Left kidney (tissue), 2 donors: Measurements from ENCODE around the gene GNAQ. TPM values are rescaled to one million over a fixed set of nuclear protein-coding genes. Genes with fewer than 3 reads are reported as not detected.
"Not testable (repeated sequence)": the region's sequence is repeated elsewhere in the genome, so short reads cannot be mapped to it uniquely, and the experiment has no call there.

Experiments used
- DNase-seq: peaks from one replicate; pipeline ENCODE4 v3.0.0-alpha.2; 2013
- polyA plus RNA-seq: library from polyadenylated mRNA; unstranded; fragments of 120-200 nt; gene quantifications from one replicate; pipeline ENCODE4 v1.2.1, GENCODE V29; 2013; ENCODE audit not compliant: insufficient read length

Gene GNAQ
- polyA plus RNA-seq, 1 donor = 66.5 TPM

DNA sequence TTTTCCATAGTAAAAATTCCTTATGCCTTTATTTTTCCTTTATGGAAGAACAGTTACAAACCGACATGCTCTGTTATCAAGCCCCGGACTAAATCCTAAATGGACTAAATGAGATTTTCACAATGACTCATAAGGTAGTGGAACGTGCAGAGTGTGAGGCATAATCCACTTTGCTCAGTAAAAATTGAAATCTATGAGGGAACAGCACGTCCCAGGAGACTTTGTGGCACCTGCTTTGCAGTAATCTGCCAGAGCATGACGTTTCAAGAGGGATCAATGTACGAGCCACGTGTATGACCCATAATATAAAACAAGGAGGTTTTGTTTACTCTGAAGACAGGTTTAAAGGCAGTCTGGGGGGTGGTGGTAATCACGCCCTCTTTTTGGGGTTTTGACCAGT is 299.7 kb downstream of the GNAQ start:
- no peak for DNase-seq

DNA sequence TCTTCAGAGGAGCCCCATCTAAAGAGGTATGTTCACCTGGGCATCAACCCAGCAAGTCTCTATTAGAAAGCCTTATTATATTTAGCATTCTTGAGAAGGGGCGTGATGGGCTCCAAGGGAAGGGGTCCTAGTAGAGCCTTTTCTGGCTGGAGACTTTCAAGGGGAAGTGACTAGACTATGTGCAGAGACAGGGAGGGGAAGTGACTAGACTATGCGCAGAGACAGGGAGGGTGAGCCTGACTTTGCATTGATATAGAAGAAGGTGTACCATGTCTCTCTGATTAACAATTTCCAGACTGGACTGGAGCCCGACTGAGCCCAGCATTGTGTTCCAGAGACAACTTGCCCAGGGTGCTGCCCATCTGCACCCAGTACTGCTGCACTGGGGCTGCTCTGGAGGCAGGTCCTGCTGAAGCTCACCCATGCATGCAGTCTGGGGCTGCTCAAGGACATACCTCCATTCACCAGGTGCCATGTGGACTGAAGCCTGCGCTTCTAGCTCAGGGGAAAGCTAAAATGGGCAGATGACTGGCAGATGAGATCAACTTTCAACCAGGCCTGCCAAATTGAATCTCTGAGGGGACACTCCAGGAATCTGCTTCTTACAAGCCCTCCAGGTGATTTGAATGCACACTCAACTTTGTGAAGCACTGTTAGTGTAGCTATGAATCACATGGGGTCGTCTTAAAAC is 300.5 kb downstream of the GNAQ start:
- DNase-seq = no peak

DNA sequence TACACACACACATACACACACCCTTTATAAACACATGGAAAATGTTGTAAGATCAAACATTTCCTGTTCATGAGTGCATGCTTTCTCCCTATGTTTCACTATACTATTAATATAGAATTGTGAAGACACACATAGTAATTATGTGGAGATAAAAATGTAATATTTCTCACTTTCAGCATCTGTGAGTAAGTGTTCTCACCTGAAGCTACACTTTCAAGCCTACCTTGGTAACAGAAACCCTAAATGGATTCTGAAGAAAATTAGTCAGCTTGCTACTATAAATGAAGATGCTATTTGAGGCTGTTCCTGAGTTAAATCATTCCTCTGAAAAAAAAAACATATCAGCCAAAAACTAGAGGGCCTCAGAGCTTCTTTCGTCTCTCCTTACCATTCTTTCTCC is 302.4 kb downstream of the GNAQ start:
- DNase-seq = no peak

DNA sequence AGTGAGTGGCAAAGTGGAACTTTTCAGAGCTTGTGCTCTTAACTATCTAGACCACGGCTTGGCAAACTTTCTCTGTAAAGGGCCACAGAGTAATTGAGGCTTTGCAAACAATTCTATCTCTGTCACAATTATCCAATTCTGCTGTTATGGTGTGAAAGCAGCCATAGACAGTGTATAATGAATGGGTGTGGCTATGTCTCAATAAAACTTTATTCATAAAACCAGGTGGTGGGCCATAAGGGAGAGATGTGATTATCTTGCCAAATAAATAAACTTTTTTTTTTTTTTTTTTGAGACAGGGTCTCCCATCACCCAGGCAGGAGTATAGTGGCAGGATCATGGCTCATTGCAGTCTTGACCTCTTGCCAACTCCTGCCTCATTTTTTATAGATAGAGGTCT is 304.8 kb downstream of the GNAQ start:
- no peak for DNase-seq

DNA sequence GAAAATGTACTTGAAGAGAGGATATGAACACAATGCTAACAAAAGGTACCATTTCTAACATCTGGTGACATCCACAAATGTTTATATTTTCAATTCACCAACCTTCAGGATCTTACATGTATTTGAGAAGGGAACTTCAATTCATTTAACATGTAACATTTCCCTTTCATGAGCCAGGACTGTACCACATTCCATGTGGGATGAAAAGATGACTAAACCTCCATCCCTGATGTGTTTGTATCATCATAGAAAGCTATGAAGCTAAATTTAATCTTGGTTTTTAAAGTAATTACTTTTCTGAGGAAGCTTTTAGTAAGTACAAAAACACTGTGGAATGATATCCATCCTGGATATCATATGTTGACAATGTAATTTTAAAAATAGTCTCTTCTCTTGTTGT is 305.3 kb downstream of the GNAQ start:
- no peak for DNase-seq

DNA sequence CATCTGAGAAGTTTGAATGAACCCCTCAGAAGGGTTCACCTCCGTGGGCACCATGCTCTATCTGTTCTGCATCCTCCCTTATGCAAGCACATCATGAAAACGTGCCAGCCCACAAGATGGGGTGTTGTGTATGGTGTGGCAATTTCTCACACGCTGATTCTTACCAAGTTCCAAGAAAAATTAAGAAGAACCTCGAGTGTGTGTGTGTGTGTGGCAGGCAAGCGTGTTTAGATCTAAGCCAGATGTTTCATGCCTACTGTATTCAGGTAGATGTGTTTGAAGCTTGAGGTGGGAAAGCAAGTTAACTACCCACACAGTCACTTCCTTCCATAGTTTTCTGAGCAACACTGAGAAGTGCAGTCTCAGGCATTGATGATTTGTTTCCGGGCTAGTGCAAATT is 305.8 kb downstream of the GNAQ start:
- DNase-seq = no peak

DNA sequence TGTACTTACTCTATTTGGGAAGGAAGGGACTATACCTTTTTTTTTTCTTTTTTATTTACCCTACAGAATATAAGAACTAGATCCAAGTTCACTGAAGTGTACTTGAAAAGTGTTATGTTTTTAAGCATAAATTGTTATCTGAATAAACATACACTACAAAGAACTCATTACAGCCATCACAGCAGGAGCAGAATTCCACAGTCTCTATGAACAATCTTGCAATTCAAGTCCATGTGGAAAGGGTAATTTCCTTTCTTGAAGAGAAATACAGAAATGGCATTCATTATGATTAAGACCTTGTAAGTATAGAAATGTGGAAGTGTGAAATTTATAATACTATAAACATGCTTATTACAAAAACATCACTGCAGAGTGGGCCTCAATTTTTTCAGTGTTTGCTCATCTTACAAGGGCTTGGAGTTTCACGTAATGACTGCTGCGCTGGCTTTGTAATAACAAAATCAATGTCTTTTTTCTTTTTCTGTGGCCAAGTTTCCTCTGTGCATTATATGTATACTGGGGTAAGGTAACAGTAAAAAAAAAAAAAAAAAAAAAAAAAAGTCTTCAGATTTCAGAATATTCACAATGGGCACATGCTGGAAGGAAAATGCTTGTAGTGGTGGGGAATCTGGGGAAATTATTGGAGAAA is 306.4 kb downstream of the GNAQ start:
- DNase-seq = no peak

DNA sequence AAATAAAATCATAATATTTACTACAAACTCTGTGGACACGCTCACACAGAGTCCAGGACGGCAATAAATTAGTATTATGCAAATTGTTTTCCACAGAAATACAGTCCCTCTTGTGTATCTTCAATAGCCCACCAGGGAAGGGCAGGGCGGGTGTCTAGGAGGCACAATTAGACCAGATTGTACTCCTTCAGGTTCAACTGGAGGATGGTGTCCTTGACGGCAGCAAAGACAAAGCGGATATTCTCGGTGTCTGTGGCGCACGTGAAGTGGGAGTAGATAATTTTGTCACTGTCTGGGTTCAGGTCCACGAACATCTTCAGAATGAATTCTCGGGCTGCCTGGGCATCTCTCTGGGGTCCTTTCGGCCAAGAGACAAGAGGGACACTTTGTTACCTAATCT is 310.5 kb downstream of the GNAQ start:
- DNase-seq = not testable (repeated sequence)

DNA sequence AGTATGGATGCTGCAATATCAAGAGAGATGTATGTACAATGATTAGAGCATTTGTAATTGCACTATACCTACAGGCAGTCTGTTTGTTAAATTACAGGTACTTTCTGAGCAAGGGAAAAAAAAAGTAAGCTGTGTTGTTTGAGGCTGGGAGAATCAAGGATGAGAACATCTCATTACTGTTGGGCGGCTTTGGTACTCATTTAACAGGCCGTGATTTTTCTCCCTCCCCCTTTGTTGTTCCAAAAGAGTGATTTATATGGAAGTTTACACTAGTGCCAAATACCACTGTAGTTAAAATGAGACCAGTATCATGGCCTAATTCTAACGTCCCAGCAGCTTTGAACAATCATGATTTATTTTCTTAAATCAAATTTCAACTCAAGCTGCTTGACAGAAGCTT is 312.3 kb downstream of the GNAQ start:
- DNase-seq = no peak

DNA sequence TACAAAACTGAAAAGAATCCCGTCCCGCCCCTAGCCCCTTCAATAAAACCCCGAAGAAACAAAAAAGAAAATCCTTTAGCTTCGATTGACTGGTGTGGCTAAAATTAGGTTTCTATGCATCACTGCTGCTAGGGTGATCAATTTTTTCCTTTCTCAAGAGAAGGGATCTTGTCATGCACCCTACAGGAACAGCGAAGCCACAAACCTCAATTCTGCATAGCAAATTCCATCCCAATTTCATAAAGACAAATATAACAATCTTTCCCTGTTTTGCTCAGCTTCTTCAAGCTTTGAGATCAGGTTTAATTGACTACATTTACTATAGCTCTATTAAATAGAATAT is 313.3 kb downstream of the GNAQ start:
- DNase-seq = not testable (repeated sequence)

DNA sequence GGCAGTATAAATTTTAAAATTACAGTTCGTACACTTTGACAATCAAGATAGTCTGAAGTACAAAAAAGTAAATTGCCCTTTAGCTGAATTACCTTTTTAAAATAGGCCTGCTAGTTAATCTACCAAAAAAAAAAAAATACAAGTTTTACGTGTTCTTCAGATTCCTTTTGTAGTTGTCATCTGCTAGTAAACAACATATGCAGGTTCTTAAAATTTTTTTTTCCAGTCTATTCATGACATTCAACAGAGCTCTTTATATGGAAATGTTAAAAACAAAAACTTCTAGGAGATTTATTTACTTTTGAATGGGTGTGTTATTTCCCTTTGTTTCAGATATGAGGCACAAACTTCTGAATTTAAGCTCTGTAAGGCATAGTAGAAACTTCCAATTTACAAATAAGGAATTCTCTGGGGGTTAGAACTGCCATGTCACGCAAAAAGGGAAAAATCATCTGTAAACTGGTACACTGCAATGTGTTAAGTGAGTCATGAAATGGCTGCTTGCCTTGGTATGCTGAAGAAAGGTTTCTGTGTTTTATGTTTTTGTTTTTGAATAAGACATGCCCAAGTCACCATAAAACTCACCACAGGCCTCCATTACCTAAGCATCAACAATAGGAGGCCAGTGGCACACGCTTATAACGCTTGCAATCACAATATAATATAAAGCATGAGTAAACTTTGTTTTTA is 313.9 kb downstream of the GNAQ start:
- not testable (repeated sequence) for DNase-seq

DNA sequence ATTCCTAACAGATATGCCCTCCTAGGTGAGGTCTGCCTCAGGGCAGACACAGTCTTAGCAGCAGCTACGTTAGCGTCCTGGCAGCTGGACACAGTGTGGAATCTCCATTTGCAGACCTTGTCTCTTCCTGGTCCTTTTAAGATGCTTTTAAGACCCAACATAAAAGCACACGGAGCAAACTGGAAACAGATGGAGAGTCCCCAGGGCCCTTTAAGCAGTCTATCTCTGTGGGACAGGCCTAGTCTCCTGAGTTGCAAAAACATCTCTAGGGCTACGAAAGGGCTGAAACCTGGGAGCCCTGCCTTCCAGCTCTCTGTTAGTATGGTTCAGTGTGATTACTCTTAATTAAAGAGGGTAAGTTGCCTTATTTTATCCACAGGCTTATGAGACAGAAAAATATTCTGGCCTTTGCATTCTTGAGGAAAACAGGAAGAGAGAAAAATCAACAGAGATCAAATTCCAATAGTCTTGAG is 317.5 kb downstream of the GNAQ start:
- no peak for DNase-seq

DNA sequence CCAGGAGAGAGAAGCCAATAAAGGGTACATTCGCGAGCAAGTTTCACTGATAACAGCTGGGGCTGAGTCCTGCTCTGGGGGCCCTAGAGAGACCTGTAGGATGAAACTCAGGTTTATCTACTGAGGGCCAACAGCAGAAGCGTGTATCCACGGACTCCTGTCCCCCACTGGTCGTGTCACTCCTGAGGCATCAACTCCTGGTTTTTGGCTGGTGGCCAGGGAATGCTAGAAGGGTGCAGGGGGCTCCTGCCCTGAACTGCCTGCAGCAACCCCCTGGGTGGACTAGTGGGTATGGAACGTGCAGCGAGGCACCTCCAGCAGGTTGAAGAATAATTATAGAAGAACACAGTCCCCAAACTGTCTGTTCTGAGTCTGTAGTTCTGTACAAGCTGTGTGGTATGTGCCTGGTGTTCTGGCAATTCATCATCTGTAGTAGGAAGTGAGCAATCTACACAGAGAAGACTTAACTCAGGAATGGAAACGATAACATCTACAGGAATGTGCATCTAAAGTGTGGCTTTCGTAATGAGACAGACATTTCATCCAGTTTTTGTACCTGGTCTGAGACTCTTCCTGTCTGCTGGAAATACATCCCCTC is 319.0 kb downstream of the GNAQ start:
- DNase-seq = no peak

DNA sequence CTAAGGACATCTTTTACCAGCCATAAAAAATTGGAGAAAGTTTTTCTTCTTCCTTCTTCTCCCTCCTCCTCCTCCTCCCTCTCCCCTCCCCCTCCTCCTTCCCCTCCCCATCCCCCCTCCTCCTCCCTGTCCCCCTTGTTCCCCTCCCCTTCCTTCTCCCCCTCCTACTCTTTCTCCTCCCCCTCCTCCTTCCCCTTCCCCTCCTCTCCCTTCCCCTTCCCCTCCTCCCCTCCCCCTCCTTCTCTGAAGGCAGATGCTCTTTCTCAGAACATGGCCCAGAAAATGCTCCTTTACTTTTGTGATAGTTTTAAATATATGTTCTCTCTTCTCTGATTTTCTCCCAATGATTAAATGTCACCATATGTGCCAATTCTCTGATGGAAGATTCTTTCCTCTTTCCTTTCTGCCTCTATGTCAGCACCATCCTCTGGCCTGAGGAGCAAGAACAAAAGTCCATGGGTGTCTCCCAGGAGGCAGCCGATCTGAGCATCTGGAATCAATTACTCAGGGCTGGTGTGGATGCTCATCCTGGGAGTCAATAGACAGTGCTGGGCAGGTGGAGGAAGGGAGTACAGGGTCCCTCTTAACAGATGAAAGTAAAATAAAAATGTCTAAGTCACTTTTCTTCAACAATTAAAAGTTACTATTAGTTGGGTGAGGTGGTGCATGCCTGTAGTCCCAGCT is 320.5 kb downstream of the GNAQ start:
- no peak for DNase-seq

DNA sequence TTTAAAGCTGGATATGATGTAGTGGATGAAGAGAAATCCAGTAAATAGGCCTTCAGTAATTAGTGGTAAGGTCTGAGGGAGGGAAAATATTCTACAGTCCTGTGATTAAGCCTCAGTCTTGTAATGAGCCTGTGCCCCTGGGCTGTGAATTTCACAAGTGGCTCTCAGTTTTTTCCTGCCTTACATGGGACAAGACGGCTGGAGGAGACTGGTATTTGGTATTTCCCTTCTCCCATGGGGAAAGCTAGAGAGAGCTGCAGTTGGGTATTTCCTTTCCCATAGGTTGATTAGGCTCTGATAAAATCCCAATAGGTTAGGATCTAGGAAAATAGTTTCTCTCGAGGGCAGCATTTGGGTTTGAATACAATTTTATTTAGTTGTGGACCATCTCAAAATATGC is 321.3 kb downstream of the GNAQ start:
- no peak for DNase-seq

DNA sequence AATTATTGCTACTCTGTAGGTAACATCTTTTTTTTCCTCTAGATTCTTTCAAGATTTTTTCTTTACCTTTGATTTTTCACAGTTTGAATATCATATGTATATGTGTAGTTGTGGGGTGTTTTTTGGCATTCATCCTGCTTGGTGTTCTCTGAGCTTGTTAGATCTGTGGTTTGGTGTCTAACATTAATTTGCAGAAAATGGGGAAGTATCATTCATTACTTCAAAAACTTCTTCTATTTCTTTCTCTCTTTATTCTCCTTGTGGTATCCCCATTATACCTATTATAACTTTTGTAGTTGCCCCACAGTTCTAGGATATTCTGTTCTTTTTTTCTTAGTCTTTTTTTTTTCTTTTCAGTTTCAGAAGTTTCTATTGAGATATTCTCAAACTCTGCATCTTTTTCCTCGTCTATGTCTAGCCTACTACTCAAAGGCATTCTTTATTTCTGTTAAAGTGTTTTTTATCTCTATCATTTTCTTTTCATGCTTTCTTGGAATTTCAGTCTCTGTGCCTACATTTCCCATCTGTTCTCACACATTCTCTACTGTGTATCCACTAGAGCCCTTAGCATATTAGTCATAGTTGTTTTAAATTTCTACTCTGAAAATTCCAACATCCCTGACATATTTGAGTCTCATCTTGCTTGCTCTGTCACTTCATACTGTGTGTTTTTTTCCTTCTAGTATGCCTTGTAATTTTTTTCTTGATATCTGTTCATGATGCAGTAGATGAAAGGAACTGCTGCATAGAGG is 323.4 kb downstream of the GNAQ start:
- DNase-seq = no peak

DNA sequence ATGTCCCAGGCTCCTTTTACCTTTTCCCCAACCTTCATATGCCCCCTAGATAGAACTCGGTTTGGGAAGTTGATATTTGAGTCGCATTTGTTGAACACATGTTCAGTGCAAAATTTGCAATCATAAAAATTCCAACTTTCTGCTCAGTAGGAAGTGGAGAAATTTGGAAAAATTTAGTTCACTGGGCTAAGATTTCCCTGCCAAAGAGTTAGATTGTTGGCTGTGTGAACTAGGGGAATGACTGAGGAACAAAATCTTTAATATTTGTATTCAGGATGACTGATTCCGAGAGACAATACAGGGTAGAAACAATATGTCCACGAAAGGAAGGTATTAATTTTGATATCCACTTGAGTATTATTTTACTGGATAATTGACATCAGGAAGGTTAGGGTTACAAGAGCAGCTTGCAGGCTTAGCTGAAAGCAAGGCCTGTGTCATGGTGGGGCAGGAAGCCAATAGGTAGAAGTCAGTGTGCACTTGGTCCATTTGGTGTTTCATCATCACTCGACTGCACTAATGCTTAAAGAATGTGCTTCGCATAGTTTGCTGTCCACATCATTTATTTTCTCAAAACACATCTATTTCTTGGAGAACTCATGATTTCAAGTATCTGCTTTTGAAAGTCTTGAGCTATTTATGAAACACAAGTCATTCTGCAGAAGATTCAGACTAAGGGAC is 324.1 kb downstream of the GNAQ start:
- no peak for DNase-seq

DNA sequence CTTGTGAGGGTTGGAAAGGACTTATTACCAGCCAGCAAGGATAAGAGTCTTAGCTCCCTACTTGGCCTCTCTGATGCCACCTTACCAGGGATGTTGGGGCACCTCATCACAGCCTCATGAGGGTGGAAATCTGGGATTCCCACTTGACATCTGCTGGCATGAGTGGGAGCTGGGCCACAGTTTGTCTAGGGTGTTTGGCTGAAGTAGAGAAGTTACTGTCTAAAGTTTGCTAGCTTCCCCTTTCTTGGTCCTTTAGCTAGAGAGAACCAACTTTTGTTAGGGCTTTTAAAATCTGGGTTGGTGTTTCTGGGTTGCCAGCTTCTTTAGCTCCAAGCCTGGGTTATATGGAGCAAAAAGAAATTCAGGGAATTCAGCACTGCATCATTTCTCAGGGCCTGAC is 326.0 kb downstream of the GNAQ start:
- no peak for DNase-seq

DNA sequence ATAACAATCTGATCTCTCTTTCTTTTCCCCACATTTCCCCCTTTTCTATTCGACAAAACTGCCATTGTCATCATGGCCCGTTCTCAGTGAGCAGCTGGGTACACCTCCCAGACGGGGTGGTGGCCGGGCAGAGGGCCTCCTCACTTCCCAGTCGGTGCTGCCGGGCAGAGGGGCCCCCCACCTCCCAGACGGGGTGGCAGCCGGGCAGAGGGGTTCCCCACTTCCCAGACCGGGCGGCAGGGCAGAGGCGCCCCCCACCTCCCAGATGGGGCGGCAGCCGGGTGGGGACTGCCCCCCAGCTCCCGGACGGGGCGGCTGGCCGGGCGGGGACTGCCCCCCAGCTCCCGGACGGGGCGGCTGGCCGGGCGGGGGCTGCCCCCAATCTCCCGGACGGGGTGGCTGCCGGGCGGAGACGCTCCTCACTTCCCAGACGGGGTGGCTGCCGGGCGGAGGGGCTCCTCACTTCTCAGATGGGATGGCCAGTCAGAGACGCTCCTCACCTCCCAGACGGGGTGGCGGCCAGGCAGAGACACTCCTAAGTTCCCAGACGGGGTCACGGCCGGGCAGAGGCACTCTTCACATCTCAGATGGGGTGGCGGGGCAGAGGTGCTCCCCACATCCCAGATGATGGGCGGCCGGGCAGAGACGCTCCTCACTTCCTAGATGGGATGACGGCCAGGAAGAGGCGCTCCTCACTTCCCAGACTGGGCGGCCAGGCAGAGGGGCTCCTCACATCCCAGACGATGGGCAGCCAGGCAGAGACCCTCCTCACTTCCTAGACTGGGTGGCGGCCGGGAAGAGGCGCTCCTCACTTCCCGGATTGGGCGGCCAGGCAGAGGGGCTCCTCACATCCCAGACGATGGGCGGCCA is 328.9 kb downstream of the GNAQ start:
- not testable (repeated sequence) for DNase-seq
